Upper lobe of left lung (tissue), 4 donors: ENCODE measurements around the gene TMEM170A.

ENCODE experiments used
- POLR2AphosphoS5 ChIP-seq, 2 donors: sonication (generic); formaldehyde crosslinking; IDR thresholded peaks; one replicate each; pipeline ENCODE4 v1.5.1; 2017; ENCODE audit warnings: antibody characterized with exemption in 2 of 2
- TF ChIP-seq, protein P1 (sequence below), 6 experiments: fragments of 450-650 bp in 4 of 6; fragments of 200-600 bp in 2 of 6; sonication (generic) in 2 of 6; IDR thresholded peaks; one replicate each; pipeline ENCODE4 v1.5.1; 2016 to 2019; ENCODE audit warnings: antibody characterized with exemption in 6 of 6

GRCh38 chr16:75455677-75456076 is 8.8 kb downstream of the TMEM170A start:
- TF ChIP-seq, protein P1, sequence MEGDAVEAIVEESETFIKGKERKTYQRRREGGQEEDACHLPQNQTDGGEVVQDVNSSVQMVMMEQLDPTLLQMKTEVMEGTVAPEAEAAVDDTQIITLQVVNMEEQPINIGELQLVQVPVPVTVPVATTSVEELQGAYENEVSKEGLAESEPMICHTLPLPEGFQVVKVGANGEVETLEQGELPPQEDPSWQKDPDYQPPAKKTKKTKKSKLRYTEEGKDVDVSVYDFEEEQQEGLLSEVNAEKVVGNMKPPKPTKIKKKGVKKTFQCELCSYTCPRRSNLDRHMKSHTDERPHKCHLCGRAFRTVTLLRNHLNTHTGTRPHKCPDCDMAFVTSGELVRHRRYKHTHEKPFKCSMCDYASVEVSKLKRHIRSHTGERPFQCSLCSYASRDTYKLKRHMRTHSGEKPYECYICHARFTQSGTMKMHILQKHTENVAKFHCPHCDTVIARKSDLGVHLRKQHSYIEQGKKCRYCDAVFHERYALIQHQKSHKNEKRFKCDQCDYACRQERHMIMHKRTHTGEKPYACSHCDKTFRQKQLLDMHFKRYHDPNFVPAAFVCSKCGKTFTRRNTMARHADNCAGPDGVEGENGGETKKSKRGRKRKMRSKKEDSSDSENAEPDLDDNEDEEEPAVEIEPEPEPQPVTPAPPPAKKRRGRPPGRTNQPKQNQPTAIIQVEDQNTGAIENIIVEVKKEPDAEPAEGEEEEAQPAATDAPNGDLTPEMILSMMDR (IDR thresholded peaks at IDR 0.05), result no peak
- no peak for TF ChIP-seq POLR2AphosphoS5 (IDR thresholded peaks at IDR 0.05)
